KOPT-K1 (cell line): ENCODE measurements around the gene RILP.
A peak's percentile ranks its signal among the peaks of the same experiment; 100 is the strongest.
"Not testable (repeated sequence)": the region's sequence is repeated elsewhere in the genome, so short reads cannot be mapped to it uniquely, and the experiment has no call there.

Experiments used
- H3K27ac ChIP-seq: fragments of 200-600 bp; sonication (generic); 2 replicates; pipeline ENCODE4 v1.5.1; 2016; ENCODE audit warnings: antibody characterized with exemption, mild to moderate bottlenecking, low read depth, low read length; ENCODE audit not compliant: poor library complexity, severe bottlenecking
- H3K36me3 ChIP-seq: fragments of 200-600 bp; sonication (generic); 2 replicates; pipeline ENCODE4 v1.5.1; 2017; ENCODE audit warnings: antibody characterized with exemption, mild to moderate bottlenecking, low read length, moderate library complexity; ENCODE audit not compliant: insufficient read depth
- H3K9me3 ChIP-seq: fragments of 200-600 bp; sonication (generic); 2 replicates; pipeline ENCODE4 v1.5.1; 2017; ENCODE audit warnings: antibody characterized with exemption, low read length, mild to moderate bottlenecking; ENCODE audit not compliant: insufficient read depth, poor library complexity, severe bottlenecking

Gene RILP

GRCh38 chr17:1652794-1653193 lies 3.1 kb upstream of the RILP start:
- H3K27ac ChIP-seq, H3K9me3 ChIP-seq: not testable (repeated sequence)
- peaks cover 84% of the 10 kb centered on the region for H3K36me3 ChIP-seq

GRCh38 chr17:1651559-1651844 lies 1.8 kb upstream of the RILP start:
- Histone ChIP-seq H3K36me3 (peaks cover 76% of the 10 kb centered on the region), H3K9me3 (no peaks in the 10 kb centered on the region), H3K27ac (no peak overlapping the region)

- peaks cover 70% of the 10 kb centered on the region for H3K36me3 ChIP-seq
- H3K9me3 ChIP-seq, result no peaks in the 10 kb centered on the region
- H3K27ac ChIP-seq, result no peak overlapping the region
Observed at GRCh38 chr17:1650731-1651558, 1.3 kb upstream of the RILP start.

GRCh38 chr17:1648963-1649843 lies 463 bp downstream of the RILP start:
- H3K27ac ChIP-seq, result peak overlapping the region; percentile 57
- H3K36me3 ChIP-seq, result peaks cover 53% of the 10 kb centered on the region
- no peaks in the 10 kb centered on the region for H3K9me3 ChIP-seq

- no peaks in the 10 kb centered on the region for H3K9me3 ChIP-seq
- peak overlapping the region; percentile 27 for H3K27ac ChIP-seq
- peaks cover 45% of the 10 kb centered on the region for H3K36me3 ChIP-seq
Observed at GRCh38 chr17:1648173-1648962, 1.3 kb downstream of the RILP start.

GRCh38 chr17:1647802-1648171 lies 1.9 kb downstream of the RILP start:
- Histone ChIP-seq H3K27ac (no peak overlapping the region), H3K36me3 (peaks cover 39% of the 10 kb centered on the region), H3K9me3 (no peaks in the 10 kb centered on the region)

GRCh38 chr17:1646199-1646875 lies 3.3 kb downstream of the RILP start:
- Histone ChIP-seq H3K9me3 (no peaks in the 10 kb centered on the region), H3K27ac (no peak overlapping the region), H3K36me3 (peaks cover 24% of the 10 kb centered on the region)

GRCh38 chr17:1645207-1646171 lies 4.2 kb downstream of the RILP start, which contains the start of gene SCARF1:
SCARF1 (minus strand) TSS chr17:1645732; CDS start chr17:1645697, 35 bp downstream.
- Histone ChIP-seq H3K36me3 (peaks cover 16% of the 10 kb centered on the region), H3K27ac (no peak within 1 kb of the TSS), H3K9me3 (no peaks in the 10 kb centered on the region)

GRCh38 chr17:1644493-1645206 lies 5.0 kb downstream of the RILP start:
- H3K36me3 ChIP-seq, result peaks cover 9% of the 10 kb centered on the region; the same call in 1 of the 2 replicates
- H3K9me3 ChIP-seq, result no peaks in the 10 kb centered on the region
- H3K27ac ChIP-seq, result no peak overlapping the region

- Histone ChIP-seq H3K27ac (no peak overlapping the region), H3K9me3 (no peaks in the 10 kb centered on the region), H3K36me3 (peaks cover 9% of the 10 kb centered on the region; the same call in 1 of the 2 replicates)
Observed at GRCh38 chr17:1643999-1644492, 5.6 kb downstream of the RILP start.

- peaks cover 9% of the 10 kb centered on the region; the same call in 1 of the 2 replicates for H3K36me3 ChIP-seq
- no peak overlapping the region for H3K27ac ChIP-seq
- H3K9me3 ChIP-seq, result no peaks in the 10 kb centered on the region
Observed at GRCh38 chr17:1643293-1643998, 6.2 kb downstream of the RILP start.

GRCh38 chr17:1641065-1641403 lies 8.6 kb downstream of the RILP start:
- no peaks in the 10 kb centered on the region for H3K36me3 ChIP-seq
- H3K9me3 ChIP-seq, result no peaks in the 10 kb centered on the region
- H3K27ac ChIP-seq, result no peak overlapping the region
